ENCODE measurements around the gene PANK2.
"Not testable (repeated sequence)": the region's sequence is repeated elsewhere in the genome, so short reads cannot be mapped to it uniquely, and the experiment has no call there.

PANK2 gene

DNA sequence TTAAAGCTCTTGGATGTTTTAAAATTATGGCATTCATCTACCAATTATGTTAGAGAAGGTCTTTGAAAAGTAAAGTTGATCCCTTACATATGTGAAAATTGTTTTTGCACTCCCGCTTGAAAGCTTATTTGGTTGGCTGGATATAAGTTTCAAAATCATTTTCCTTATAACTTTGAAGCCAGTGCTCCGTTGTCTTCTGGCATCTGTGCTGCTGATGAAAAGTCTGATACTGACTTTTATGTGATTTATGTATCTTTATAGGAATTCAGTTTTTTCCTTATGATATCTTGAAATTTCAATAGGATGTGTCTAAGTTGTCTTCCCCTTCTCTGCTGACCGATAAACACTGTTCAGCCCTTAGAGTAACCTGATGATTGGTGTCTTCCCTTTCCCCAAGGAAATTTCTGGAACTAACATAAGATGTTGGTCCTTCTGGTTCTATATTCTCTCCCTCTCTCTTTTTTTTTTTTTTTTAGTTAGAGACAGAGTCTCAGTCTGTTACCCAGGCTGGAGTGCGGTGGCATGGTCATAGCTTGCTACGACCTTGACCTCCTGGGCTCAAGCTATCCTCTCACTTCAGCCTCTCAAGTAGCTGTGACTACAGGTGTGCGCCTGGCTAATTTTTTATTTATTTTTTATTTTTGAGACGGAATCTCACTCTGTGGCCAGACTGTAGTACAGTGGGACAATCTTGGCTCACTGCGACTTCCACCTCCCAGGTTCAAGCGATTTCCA lies 12.7 kb downstream of the PANK2 start:
- DNase-seq: no peak

DNA sequence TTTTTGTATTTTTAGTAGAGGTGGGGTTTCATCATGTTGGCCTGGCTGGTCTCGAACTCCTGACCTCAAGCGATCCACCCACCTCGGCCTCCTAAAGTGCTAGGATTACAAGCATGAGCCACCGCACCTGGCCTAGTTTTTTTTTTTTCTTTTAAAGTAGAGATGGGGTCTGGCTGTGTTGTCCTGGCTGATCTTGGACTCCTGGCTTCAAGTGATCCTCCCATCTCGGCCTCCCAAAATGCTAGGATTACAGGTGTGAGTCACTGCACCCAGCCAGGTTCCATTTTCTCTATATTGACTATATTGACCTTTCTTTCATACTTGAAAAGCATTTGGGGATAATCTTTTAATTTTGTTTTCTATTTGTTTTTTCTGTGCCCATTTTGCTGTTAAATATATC lies 13.3 kb downstream of the PANK2 start:
- no peak for DNase-seq

DNA sequence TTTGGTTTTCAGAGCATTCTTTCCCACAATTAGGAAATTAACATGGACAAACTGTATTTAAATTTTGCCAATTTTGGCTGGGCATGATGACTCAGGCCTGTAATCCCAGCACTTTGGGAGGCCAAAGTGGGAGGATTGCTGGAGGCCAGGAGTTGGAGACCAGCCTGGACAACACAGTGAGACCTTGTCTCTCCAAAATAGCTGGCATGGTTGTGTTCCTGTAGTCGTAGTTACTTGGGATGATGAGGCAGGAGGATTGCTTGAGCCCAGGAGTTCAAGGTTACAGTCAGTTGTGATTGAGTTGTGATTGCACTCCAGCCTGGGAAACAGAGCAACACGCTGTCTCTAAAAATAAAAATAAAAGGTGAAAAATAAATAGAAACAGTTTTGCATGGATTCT lies 15.0 kb downstream of the PANK2 start:
- DNase-seq: no peak

DNA sequence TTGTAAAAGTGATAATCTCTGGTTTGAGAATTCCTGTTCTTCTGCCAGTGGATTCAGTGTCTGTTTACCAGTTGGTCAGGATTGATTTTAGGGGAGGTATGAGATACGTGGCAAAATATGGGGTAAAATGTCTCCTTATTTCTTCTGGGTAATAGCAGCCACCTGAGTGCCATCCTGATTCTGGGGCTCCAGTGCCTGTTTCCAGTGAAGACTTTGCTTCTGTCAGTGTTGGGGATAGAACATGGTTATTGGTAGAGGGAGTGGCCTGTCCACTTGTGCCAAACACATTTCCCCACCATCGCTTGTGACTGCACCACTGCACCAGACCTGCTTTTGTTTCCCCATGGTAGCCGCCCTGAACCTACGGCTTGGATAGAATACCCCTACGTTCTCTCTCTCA lies 15.7 kb downstream of the PANK2 start:
- no peak for DNase-seq

DNA sequence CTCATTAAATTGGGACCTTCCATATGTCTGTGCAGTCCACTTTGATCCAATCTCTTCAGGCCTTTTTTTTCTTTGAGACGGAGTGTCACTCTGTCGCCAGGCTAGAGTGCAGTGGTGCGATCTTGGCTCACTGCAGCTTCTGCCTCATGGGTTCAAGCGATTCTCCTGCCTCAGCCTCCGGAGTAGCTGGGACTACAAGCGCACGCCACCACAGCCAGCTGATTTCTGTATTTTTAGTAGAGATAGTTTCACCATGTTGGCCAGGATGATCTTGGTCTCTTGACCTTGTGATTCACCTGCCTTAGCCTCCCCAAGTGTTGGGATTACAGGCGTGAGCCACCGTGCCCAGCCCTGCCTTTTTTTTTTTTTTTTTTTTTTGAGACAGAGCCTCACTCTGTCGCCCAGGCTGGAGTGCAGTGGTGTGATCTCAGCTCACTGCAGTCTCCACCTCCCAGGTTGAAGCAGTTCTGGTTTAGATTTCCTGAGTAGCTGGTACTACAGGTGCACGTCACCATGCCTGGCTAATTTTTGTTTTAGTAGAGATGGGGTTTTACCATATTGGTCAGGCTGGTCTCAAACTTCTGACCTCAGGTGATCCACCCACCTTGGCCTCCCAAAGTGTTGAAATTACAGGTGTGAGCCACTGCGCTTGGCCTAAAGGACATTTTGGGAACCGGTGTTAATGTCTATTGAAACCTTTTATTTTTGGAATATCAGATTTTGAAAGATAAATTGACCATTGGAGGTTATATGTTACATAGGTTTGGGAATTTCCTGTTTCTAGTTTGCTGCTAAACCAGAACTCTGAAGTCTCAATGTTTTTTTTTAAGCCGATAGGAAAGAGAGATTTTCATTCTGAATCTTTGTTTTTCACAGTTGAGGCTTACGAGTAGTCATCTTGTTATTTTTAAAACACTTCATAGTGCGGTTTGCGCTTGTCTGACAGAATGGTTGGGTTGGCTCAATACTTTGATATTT lies 17.8 kb downstream of the PANK2 start:
- not testable (repeated sequence) for DNase-seq

DNA sequence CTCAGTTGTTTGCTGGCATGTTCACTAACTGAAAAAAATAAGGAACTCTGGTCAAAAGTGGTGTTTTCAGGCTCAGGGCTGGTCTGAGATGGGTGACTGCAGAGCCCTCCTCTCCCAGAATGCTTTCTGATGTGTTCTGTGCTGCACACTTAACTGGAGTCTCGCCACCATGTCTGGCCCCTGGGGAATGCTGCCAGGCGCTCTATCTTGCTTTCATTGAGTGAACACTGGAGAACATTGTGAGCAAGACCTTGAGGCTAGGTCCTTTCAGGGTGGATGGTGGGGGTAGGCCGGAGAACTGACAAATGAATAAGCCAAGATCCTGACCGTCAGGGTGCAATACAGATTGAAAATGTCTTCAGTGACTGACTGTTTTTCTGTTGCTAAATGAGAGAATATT lies 19.5 kb downstream of the PANK2 start:
- DNase-seq: no peak

DNA sequence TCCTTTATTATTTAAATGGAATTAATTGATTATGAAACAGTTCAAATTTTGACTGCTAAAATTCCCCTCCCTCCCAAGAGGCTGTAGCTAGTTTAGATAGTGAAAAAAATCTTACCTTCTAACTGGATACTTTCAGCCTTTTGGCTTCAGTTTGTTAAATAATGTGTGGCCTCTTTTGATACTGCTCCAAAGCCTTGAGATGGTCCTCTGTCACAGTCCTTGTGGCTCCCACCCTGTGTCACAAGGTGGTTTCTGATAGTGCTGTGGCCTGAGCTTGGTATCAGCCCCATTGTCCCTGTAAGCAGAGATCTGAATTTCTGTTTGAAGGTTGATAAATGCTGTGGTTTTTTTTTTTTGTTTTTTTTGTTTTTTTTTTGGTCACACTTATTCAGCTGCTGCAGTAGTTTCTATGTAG lies 20.8 kb downstream of the PANK2 start:
- no peak for DNase-seq

DNA sequence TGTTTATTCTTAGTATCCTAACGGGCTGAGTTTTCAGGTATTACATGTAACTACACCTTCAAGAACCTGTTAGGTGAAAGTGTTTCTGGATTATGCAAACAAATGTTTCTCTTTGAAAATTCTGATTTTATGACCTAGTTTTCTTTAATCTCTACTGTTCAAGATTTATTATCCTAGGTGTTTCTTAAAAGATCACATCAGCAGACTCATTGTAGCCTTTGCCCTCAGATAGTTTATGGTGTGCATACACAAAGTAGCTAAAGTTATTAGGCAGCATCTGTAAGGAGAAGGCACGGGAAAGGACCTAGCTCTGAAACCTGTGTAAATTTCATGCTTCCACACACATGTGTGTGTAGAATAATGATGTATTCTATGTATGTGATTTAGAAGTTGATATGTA lies 21.7 kb downstream of the PANK2 start:
- no peak for DNase-seq

DNA sequence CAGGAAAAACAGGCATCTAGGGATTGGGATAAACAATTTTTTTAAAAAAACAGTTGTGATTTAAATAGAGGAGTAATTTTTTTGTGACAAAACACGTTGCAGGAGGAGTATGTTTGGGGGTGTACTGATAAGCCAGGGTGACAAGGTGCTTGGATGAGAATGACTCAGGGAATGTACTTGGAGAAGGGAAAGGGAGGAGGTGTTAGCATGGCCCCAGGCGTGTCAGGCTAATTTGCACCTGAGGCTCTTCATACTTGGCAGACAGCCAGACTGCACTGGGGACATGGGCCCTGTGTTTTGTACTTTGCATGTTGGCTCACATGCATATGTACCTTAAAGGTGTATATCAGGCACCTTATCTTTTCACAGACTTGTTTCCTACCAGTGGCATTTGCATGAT lies 22.8 kb downstream of the PANK2 start:
- no peak for DNase-seq

DNA sequence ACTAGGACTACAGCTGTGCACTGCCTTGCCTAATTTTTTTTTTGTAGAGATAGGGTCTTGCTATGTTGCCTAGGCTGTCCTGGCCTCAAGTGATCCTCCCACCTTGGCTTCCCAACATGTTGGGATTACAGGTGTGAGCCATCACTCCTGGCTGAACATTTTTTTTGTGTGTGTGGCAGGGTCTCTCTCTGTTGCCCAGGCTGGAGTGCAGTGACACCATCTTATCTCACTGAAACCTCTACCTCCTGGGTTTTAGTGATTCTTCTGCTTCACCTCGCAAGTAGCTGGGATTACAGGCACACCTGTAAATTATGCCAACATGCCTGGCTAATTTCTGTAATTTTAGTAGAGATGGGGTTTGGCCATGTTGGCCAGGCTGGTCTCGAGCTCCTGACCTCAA lies 25.3 kb downstream of the PANK2 start:
- no peak for DNase-seq

DNA sequence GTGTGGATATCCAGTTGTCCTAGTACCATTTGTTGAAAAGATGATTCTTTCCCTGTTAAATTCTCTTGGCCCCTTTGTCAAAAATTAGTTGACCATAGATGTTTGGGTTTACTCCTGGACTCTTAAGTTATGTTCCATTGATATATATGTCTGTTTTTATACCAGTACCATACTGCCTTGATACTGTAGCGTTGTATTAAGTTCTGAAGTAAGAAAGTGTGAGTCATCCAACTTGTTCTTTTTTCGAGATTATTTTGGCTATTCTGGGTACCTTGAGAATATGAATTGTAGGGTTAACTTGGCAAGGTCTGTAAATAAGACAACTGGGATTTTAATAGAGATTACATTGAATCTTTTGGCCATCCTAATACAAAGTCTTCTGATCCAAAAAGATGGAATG lies 26.5 kb downstream of the PANK2 start:
- no peak for DNase-seq

DNA sequence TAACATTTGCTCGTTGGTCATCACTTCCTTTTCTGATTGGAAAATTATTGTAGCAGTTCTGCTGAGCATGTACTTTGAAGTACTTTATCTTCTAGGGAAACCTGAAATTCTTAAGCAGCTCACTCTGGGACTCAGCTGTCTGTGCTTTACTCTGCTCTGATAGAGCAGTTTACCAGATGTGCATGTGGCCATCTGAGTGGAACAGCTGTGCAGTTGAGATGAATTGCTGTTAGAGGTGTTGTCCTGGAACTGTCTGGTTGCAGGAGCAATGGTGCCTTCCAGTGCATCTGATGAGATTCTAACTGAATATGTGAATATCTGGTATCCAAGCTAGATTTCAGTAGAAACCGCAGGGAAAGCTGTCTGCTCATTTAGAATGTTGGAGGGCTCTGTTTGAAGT lies 27.2 kb downstream of the PANK2 start:
- no peak for DNase-seq

DNA sequence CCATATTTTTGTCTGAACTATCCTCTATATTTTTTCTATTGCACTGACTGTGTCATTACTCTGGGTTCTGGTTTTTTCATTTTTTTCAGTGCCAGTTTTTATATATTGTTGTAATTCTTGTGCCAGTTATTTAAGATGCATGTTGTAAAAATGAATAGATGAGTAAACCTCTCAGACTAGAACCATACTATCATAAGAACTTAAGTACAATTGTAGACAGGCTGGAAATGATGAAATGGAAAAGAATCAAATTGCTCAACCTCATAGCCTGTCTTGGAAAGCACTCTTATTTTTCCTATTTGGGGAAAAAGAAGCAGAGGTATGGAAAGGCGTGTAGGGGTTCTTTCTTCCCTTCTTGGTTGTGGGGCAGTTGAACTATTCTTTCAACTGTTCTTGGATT lies 30.2 kb downstream of the PANK2 start:
- no peak for DNase-seq

DNA sequence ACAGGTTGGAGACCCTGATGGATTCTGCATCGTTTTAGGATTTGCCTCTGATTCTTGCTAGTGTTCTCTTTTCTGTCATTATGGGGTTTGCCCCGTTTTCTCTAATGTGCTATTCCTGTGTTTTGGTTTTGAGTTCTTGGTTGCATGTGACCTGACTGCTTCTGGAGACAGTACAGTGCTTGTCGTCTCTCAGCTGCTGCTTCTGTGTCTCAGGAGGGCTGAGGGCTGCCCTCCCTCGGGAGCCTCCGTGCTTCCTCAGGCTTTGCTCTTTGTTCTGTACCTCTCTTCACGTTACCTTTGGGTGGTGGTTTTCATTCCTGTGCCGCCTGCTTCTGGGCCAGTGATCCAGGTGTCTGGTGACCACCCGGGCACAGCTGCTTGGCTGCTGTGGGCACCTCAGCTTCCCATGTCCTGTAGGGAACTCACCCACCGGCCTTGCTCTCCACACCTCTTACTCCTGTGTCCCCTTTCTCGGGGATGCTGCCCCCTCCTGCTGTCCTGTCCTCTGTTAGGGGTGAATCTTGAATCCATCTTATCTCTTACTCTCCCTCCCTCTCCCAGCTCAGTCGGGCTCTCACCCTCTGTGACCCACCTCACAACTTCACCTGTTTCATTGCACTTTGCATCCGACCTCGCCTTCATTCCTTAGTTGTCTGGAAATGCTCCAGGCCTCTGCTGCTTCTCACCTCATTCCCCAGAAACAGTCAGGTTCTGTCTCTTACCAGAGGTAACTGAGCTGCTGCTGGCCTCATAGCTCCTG lies 33.2 kb downstream of the PANK2 start:
- no peak for DNase-seq

DNA sequence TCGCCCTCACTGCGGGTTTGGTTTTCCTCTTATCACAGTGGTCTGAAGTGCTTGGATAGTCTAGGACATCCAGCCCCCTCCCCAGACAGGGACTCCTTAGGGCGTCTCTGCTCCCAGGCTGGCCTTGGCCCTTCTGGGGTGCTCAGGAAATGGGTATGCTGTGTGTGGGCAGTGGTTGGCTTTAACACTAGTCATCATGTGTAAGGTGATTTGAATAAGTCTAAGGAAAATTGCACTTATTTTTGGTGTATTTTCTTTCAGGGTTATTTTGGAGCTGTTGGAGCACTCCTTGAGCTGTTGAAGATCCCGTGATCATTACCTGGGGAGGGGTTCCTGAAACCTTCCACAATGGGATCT lies 33.8 kb downstream of the PANK2 start:
- no peak for DNase-seq

DNA sequence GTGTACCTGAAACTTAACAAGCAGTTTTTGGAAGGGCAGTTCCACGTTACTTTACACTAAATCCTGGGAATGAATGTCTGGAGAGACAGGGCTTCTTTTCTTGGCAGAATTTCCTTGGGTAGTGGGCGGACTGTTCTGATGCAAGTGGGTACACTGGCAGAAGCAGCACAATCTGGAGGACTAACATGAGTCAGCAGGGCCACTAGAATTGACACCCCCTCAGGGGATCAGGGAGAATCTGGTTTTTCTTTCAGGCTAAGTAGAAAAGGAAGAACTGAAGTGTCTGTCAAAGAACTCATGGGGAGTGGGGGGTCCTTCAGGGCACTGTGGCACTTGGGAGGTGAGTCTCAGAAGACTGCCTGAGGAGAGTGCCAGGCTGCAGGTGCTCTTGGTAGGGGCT lies 34.6 kb downstream of the PANK2 start:
- no peak for DNase-seq

DNA sequence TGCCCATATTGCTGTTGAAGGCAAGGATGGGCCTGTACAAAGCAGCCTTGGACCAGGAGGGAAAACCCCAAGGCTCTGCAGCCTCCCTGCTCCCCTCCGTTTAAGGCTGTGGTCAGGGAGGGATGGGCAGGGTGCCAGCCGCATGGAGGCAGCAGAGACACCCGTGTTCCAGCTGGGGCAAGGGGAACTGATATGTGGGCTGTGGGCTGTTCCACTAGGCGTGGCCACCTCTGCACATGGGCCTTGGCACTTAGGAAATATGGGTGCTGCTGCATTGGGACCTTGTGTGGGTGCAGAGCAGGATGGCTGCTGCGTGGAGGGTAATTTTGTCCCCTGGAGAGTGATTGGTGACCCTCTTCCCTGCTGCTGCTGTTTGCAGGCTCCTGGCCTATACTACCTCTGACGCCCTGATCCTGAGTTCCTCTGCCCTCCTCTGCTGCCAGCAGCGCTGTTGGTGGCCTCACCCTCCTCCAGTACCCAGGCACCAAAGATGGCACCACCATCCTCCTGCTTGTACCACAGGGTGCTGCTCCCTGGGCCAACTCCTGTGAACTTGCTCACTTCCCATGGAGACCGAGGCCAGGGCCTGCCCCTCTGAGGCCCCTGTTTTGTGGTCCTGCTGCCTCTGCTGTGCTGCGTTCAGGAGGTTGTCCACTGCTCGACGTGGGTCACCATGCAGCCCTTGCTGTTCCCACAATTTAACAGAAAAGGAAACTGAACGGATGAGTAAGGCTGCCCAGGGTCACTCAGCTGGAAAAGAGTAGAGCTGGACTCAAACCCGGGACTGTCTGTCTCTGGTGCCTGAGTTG lies 35.3 kb downstream of the PANK2 start:
- no peak for DNase-seq

DNA sequence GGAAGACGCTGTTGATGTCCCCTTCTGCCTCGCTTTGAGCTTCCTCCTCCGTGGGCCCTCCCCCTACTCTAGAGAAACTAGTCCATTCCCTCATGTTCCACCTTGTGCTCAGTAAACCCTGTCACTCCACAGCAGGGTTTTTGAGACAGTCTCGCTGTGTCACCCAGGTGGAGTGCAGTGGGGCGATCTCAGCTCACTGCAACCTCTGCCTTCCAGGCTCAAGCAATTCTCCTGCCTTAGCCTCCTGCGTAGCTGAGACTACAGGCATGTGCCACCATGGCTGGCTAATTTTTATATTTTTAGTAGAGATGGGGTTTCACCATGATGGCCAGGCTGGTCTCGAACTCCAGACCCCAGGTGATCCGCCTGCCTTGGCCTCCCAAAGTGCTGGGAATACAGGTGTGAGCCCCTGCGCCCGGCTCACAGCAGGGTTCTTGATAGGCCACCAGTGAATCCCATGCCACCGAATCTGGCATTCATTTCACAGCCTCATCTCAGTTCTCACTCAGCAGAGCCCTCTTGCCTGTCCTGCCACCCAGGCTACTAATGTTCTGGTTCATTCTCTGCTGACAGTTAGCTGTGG lies 36.0 kb downstream of the PANK2 start:
- DNase-seq: no peak

DNA sequence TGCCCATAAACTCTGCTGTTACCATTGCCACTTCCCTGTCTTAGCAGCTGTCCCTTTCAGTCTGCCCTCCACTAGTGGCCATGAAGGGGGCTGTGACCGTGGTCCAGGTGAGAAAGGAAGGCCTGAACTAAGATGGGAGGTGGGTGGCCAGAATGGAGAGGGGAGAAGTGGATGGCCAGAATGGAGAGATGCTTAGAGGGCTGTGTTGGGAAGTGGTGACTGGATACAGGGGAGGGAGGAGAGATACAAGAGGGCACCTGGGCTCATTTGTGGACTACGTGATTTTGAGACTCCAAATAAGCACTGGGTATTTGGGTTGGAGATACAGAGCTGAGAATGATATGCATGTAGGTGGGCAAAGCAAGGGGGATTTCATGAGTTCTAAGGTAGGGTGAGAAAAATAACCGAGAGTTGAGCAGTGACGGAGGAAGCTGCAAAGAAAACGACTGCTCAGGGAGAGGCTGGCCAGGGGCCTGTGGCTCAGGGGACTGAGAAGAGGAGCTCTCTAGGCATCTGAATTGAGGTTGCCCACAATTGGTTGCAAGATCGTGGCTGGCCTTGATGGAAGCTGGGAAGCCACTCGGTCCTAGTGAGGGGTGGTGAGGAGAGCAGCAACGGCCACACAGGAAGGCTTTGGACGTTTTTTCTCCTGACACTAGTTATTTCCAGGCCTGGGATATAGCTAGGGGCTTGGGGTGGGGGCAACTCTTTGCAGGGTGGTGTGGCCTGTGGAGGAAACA lies 36.9 kb downstream of the PANK2 start:
- peak; percentile 12 for DNase-seq

DNA sequence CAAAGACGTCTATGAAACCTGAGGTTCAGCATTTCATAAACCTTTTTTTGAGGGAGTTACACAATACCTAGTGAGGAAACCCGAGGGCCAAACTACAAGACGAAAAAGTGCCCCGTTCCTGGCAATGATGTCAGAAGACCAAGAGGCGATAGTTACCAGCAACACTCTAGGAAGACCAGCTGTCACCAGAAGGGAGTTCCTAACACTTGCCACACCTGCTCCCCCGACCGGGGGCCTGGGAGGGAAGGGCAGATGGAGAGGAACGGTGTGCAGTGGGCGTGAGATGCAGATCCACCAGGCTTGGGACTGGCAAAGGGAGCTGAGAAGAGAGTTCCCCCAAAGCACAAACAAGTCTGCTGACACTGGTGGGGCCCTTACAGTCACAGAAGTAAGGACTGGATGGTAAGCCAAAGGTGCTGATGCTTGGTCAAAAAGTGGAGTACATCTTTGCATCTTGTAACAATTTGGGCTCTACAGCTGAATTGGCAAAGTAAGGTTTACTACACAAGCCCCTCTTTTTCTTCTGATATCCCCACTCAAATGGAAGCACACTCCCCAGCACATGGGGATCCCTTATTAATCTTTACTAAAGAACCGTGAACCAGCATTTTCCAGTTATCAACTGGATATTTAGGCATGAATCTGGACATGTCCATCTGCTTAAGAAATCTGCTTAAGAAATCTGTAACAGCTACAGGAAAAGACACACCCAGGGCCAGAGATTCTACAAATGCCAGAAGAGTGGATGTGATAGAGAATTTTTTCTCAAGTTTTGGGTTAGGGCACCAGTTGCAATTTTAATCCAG lies 38.5 kb downstream of the PANK2 start:
- DNase-seq: peak; percentile 30

DNA sequence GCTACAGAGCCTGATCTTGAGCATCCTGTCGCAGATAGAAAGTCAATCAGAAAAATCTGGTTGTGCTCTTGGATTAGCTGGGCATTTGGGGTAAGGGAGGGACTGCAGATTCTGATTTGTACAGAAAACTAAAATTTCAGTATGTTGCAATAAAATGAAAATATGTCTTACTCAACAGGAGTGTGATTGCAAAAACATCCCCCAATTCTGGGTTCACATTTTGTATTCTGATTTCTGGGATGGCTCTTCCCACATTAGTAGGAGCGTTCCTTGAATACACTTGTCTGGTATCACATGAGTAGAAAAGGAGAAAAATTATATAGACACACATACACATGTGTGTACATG lies 40.5 kb downstream of the PANK2 start:
- DNase-seq: no peak

Measured in retina (tissue), 1 donor.